DOHH2 (cell line): ENCODE data around the gene FLNB.

Experiments used
- CTCF ChIP-seq: fragments of 200-600 bp; sonication (generic); IDR thresholded peaks from one replicate; pipeline ENCODE4 v1.5.1; 2014; ENCODE audit warnings: antibody characterized with exemption, mild to moderate bottlenecking, low read depth, low read length; ENCODE audit not compliant: poor library complexity, severe bottlenecking
- EZH2phosphoT487 ChIP-seq: fragments of 200-600 bp; sonication (generic); IDR thresholded peaks from 2 replicates; pipeline ENCODE4 v1.6.1; 2017; ENCODE audit warnings: borderline replicate concordance, mild to moderate bottlenecking, antibody characterized with exemption, low read length, moderate library complexity, mixed read lengths

- TF ChIP-seq CTCF (no peak), EZH2phosphoT487 (no peak)
Observed at GRCh38 chr3:58059349-58060321, 51.4 kb downstream of the FLNB start.
